ENCODE results near the gene ZNF232.
"Not testable (repeated sequence)": the region's sequence is repeated elsewhere in the genome, so short reads cannot be mapped to it uniquely, and the experiment has no call there.

ZNF232 gene

DNA sequence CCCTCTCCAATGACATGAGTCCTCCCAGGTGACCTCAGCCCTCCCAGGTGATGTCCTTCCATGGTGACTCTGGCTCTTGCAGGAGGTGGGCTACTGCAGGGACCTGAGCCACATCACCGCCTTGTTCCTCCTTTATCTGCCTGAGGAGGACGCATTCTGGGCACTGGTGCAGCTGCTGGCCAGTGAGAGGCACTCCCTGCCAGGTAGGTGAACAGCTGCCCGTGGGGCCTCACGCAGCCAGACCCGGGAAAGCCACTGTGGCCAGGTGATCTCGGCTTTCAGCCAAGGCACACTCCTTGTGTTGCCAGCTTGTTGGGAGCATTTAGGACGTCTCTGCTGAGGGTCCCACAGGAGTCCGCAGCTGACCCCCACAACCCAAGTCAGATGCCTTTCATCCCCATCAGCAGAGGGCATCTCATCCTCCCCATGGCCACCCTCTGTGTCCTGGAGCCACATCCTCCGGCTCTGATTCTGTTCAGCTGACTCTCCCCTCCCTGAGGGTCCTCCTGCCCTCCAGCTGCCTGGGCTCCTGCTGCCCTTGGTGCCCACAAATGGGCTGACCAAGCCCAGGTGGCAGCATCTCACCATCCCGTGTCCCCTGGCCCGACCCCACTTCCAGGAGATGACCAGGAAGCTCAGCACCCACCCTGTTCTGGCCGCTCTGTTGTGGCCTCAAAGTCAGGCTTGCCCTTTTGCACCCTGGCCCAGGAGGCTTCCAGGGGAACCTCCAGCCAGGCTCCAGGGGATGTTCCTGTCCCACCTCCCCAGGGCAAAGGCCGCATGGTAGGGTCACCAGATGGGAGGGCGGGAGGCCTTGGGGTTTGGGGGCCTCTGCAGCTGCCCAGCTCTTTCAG, 24.3 kb upstream of the ZNF232 start:
- DNase-seq (ENCODE audit: low read depth), result no peak
- H3K4me3 ChIP-seq (ENCODE audit: low read depth, low read length), result no peak overlapping the region
- TF ChIP-seq, protein P1, sequence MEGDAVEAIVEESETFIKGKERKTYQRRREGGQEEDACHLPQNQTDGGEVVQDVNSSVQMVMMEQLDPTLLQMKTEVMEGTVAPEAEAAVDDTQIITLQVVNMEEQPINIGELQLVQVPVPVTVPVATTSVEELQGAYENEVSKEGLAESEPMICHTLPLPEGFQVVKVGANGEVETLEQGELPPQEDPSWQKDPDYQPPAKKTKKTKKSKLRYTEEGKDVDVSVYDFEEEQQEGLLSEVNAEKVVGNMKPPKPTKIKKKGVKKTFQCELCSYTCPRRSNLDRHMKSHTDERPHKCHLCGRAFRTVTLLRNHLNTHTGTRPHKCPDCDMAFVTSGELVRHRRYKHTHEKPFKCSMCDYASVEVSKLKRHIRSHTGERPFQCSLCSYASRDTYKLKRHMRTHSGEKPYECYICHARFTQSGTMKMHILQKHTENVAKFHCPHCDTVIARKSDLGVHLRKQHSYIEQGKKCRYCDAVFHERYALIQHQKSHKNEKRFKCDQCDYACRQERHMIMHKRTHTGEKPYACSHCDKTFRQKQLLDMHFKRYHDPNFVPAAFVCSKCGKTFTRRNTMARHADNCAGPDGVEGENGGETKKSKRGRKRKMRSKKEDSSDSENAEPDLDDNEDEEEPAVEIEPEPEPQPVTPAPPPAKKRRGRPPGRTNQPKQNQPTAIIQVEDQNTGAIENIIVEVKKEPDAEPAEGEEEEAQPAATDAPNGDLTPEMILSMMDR (IDR thresholded peaks at IDR 0.05; ENCODE audit: control insufficient read depth, extremely low read depth, insufficient read depth), result no peak

DNA sequence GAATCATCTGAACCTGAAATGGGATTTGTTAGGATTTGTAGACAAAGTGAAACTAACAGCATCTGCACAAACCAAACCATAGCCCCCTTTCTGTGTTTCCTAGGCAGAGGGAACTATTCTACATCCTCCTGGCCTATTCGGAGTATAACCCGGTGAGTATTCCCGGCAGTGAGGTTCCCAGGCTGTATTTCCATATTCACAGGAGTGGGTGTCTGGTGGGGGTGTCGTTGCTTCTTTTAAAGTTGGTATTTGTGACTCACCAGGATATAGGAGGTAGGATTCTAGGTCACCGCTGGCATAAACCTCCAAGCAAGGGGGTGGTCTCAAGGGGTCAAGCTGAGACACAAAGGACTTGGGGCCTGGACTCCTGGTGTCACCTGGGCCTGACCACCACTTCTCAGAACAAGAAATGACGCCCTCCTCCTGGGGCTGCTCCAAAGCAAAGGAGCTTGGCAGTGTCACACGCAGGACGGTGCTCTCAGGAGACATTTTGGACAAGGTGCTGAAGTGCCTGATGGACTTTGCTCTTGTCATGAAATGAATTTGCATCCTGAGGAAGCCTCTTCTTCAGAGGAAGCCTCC, 23.5 kb upstream of the ZNF232 start:
- not testable (repeated sequence) for DNase-seq (ENCODE audit: low read depth); H3K4me3 ChIP-seq (ENCODE audit: low read depth, low read length)

- DNase-seq (ENCODE audit: low read depth), result not testable (repeated sequence)
Observed at GRCh38 chr17:5134571-5134970, 22.9 kb upstream of the ZNF232 start.

DNA sequence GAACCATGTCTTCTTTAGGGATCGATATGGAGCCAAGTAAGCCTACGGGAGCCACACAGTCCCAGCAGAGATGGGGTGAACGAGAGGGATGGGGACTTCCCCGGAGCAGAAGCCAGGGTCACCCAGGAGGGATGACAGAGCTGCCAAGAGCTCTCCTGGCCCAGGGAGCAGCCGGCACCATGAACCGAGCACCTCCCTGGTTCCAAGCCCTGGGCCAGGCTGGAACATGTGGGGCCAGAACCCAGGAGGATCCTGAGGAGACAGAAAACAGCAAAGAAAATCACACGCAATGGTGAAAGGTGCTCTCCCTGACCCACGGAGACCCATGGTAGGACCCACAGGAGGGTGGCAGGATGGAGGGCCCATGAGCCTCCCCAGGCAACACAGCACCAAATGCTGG, 22.3 kb upstream of the ZNF232 start:
- H3K4me3 ChIP-seq (ENCODE audit: low read depth, low read length); DNase-seq (ENCODE audit: low read depth): not testable (repeated sequence)

More at GRCh38 chr17:5134571-5134970, 22.9 kb upstream of the ZNF232 start:
- not testable (repeated sequence) for H3K4me3 ChIP-seq (ENCODE audit: low read depth, low read length)

- TF ChIP-seq, protein P1 (IDR thresholded peaks at IDR 0.05; ENCODE audit: control insufficient read depth, extremely low read depth, insufficient read depth), result no peak
- DNase-seq (ENCODE audit: low read depth), result no peak
- H3K4me3 ChIP-seq (ENCODE audit: low read depth, low read length), result no peak overlapping the region
Observed at GRCh38 chr17:5133311-5133710, 21.6 kb upstream of the ZNF232 start.

DNA sequence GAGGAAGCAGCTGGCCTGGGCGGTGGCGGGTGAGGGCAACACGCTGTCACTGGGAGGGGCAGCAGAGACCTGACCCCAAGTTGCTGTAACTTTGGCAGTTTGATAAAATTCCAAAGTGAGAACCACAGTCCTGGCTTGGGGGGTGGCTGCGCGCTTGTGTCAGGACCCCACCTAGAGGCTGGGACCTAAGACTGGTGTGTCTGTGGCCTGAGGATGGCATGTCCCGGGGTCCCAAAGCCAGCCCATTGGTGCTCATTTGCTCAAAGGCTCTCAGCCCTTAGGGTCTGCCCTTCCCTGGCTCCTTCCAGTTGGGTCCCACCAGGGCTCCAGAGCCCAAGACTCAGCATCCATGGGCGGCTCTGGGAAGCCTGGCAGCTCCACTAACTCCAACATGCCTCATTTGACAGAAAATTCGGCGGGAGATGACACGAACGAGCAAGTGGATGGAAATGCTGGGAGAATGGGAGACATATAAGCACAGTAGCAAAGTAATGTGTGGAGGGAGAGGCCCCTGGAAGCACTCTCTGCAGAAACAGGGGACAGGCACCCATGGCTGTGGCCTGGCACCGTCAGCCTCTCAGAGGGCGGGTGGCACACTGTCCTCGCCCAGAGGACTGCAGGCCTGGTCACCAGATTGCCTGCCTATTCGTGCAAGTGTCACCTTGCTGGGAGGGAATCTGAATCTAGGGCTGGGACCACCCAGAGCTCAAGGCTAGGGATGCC, 21.0 kb upstream of the ZNF232 start:
- not testable (repeated sequence) for DNase-seq (ENCODE audit: low read depth); H3K4me3 ChIP-seq (ENCODE audit: low read depth, low read length)

GRCh38 chr17:5131799-5132502, 20.3 kb upstream of the ZNF232 start:
- not testable (repeated sequence) for DNase-seq (ENCODE audit: low read depth); H3K4me3 ChIP-seq (ENCODE audit: low read depth, low read length)

DNA sequence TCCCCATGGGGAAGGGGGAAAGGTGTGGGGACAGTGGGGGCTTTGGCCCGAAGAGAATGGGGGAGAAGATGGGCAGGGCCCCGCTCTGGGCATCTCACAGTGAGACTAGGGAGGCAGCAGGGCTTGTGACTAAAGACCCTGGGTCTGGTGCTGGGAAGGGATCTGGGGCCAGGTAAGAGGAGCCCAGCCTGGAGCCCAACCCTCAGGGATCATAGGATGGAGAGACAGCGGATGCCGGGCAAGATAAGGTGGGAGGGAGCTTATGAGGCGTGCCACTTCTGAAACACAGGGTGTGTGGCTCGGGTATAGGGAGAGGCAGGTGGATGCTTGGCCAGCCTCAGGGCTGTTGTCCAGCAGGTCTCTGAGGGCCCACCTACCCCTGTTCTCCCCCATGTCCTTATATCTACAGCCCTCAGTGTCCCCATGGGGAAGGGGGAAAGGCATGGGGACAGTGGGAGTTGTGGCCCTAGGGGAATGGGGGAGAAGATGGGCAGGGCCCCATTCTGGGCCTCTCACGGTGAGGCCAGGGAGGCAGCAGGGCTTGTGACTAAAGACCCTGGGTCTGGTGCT, 19.6 kb upstream of the ZNF232 start:
- TF ChIP-seq, protein P1 (IDR thresholded peaks at IDR 0.05; ENCODE audit: control insufficient read depth, extremely low read depth, insufficient read depth), result no peak
- no peak for DNase-seq (ENCODE audit: low read depth)

DNA sequence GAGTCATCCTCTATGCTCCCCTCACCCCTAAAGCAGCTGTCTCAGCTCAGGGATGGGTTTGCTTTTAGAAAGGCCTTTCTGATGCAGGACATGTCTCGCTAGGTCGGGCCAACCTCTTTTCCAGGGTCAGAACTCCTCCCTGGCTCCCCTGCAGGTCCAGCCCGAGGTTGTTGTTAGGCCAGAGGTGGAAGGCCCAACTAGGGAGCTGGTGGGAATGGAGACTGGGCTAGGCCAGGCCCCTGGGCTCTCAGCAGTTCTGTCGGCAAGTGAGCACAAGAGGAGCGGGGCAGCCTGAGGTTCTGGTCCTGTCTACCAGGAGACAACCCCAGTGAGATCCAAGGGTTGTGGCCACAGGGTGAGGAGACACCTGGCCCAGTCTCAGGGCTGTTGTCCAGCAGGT, 19.0 kb upstream of the ZNF232 start:
- not testable (repeated sequence) for H3K4me3 ChIP-seq (ENCODE audit: low read depth, low read length)

More for the DNA sequence above, 19.6 kb upstream of the ZNF232 start:
- no peak overlapping the region for H3K4me3 ChIP-seq (ENCODE audit: low read depth, low read length)

DNA sequence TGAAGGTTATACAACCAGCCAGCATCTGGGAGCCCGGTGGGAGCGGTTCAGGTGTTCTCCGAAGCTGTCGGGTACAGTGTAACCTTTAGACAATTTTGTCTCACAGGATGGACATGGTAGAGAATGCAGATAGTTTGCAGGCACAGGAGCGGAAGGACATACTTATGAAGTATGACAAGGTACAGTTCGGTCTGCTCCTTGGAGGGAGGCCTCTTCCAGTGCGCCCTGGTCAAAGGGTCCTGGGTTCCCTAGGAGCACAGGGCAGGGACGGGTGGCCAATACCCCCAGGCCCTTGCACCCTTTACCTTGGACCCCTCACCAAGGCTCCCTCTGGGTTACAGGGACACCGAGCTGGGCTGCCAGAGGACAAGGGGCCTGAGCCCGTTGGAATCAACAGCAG, 18.6 kb upstream of the ZNF232 start:
- H3K4me3 ChIP-seq (ENCODE audit: low read depth, low read length); DNase-seq (ENCODE audit: low read depth): not testable (repeated sequence)

More for the DNA sequence above, 19.0 kb upstream of the ZNF232 start:
- DNase-seq (ENCODE audit: low read depth), result not testable (repeated sequence)

- DNase-seq (ENCODE audit: low read depth); H3K4me3 ChIP-seq (ENCODE audit: low read depth, low read length): not testable (repeated sequence)
Observed at GRCh38 chr17:5129770-5130169, 18.1 kb upstream of the ZNF232 start.
